HepG2 (cell line): ENCODE data around the gene LAMTOR3. TPM values are rescaled to one million over a fixed set of nuclear protein-coding genes. Genes with fewer than 3 reads are reported as not detected.

Source experiments
- ATAC-seq: fragments of 200-7000 bp; cut with Tn5 transposase; 3 replicates; pipeline ENCODE4 v1.9.1; 2020; ENCODE audit warnings: mild to moderate bottlenecking, moderate library complexity
- BruUV-seq: library from RNA; stranded (reverse); fragments of 400-500 nt; replicated peaks from 2 replicates; lab custom pipeline; 2021; lab: Mats Ljungman, UMichigan
- CTCF ChIA-PET: fragments of 300-600 bp; formaldehyde crosslinking; extraction: SDS; loops from one replicate; lab custom pipeline; 2021; ENCODE audit warnings: low total read pairs, inconsistent platforms, low intra/inter-chr PET ratio; lab: Yijun Ruan, JAX
- POLR2A ChIA-PET: fragments of 350-600 bp; sonication (Branson Sonifier 250); formaldehyde crosslinking; loops from one replicate; lab custom pipeline; 2020; ENCODE audit warnings: antibody characterized with exemption, inconsistent platforms; lab: Yijun Ruan, JAX
- DNase-seq: peaks from one replicate; pipeline ENCODE4 v3.0.0-alpha.2; 2015; ENCODE audit warnings: low spot score
- FAIRE-seq: peaks from 3 replicates; lab custom pipeline; 2011; peaks lifted over from hg19 to GRCh38; lab: Jason Lieb, UNC
- H2AFZ ChIP-seq: one replicate; pipeline ENCODE4 v1.6.1; 2011; ENCODE audit warnings: low read length, inconsistent platforms
- H3K27ac ChIP-seq: fragments of 300-600 bp; 3 replicates; pipeline ENCODE4 v1.8.0; 2011; ENCODE audit warnings: mixed run types, mild to moderate bottlenecking, mixed read lengths, low read length, inconsistent platforms; ENCODE audit not compliant: insufficient read depth; ENCODE audit errors: extremely low read length
- H3K27me3 ChIP-seq, 2 experiments: fragments of 200-600 bp in 1 of 2; 2 replicates in 1 of 2; 3 replicates in 1 of 2; pipeline versions ENCODE4 v1.6.0 to v1.8.0; 2011; ENCODE audit warnings: low read length in 2 of 2, mild to moderate bottlenecking in 2 of 2, moderate library complexity in 2 of 2, inconsistent platforms in 1 of 2; ENCODE audit not compliant: insufficient read depth in 2 of 2, control insufficient read depth in 1 of 2
- H3K36me3 ChIP-seq, 2 experiments: fragments of 200-600 bp in 1 of 2; replicated peaks in 1 of 2; 2 replicates in 1 of 2; 3 replicates in 1 of 2; pipeline versions ENCODE4 v1.5.1 to v1.8.0; 2011; ENCODE audit warnings: low read length in 2 of 2, inconsistent platforms in 1 of 2; ENCODE audit not compliant: insufficient read depth in 2 of 2, control insufficient read depth in 1 of 2
- H3K4me1 ChIP-seq: 2 replicates; pipeline ENCODE4 v1.5.1; 2012; ENCODE audit warnings: low read length, inconsistent platforms; ENCODE audit not compliant: insufficient read depth
- H3K4me2 ChIP-seq: 2 replicates; pipeline ENCODE4 v1.6.0; 2011; ENCODE audit warnings: low read depth, low read length, inconsistent platforms
- H3K4me3 ChIP-seq, 3 experiments: fragments of 200-600 bp in 1 of 3; sonication (generic), shearing (Covaris generic) in 1 of 3; replicated peaks in 1 of 3; 2 replicates each; pipeline ENCODE4 v1.5.1; 2011 to 2016; ENCODE audit warnings: low read length in 3 of 3, inconsistent platforms in 2 of 3, low read depth in 2 of 3, mild to moderate bottlenecking in 2 of 3, control low read depth in 1 of 3, mixed read lengths in 1 of 3; ENCODE audit not compliant: insufficient read depth in 1 of 3
- H3K79me2 ChIP-seq: one replicate; pipeline ENCODE4 v1.6.1; 2011; ENCODE audit warnings: low read length, inconsistent platforms; ENCODE audit not compliant: insufficient read depth
- H3K9ac ChIP-seq: 2 replicates; pipeline ENCODE4 v1.6.0; 2011; ENCODE audit warnings: mild to moderate bottlenecking, low read depth, low read length, inconsistent platforms; ENCODE audit not compliant: insufficient read depth
- H3K9me3 ChIP-seq: 2 replicates; pipeline ENCODE4 v1.5.1; 2012; ENCODE audit warnings: mild to moderate bottlenecking, low read length
- H4K20me1 ChIP-seq: 2 replicates; pipeline ENCODE4 v1.6.0; 2011; ENCODE audit warnings: inconsistent platforms, mild to moderate bottlenecking, low read length, moderate library complexity; ENCODE audit not compliant: insufficient read depth
- ATRX ChIP-seq: sonication (generic); formaldehyde crosslinking; IDR thresholded peaks from 2 replicates; pipeline ENCODE4 v1.4.0; 2020; ENCODE audit warnings: missing genetic modification reagents, borderline replicate concordance
- HMGA1 ChIP-seq: sonication (generic); formaldehyde crosslinking; conservative IDR thresholded peaks from 2 replicates; pipeline ENCODE4 v1.4.0; 2020; ENCODE audit warnings: missing genetic modification reagents
- HOXA9 ChIP-seq: sonication (generic); formaldehyde crosslinking; IDR thresholded peaks from 2 replicates; pipeline ENCODE4 v1.8.1; 2022; ENCODE audit warnings: missing genetic modification reagents, mild to moderate bottlenecking, moderate library complexity, borderline replicate concordance
- NCOA1 ChIP-seq: sonication (generic); formaldehyde crosslinking; IDR thresholded peaks from 2 replicates; pipeline ENCODE4 v1.9.0; 2021; ENCODE audit warnings: missing genetic modification reagents
- NR3C1 ChIP-seq: sonication (generic); formaldehyde crosslinking; IDR thresholded peaks from 2 replicates; pipeline ENCODE4 v1.4.0; 2020; ENCODE audit warnings: missing genetic modification reagents
- SNAPC2 ChIP-seq: sonication (generic); formaldehyde crosslinking; IDR thresholded peaks from 2 replicates; pipeline ENCODE4 v1.8.1; 2022; ENCODE audit warnings: mild to moderate bottlenecking, missing genetic modification reagents
- TARDBP ChIP-seq: sonication (generic); formaldehyde crosslinking; IDR thresholded peaks from 2 replicates; pipeline ENCODE4 v1.8.0; 2022; ENCODE audit warnings: mild to moderate bottlenecking, missing genetic modification reagents
- TBL1XR1 ChIP-seq: fragments of 150-350 bp; IDR thresholded peaks from 2 replicates; pipeline ENCODE4 v1.6.1; 2014; ENCODE audit warnings: borderline replicate concordance, low read length; ENCODE audit not compliant: partially characterized antibody
- TEAD3 ChIP-seq: optimal IDR thresholded peaks from 2 replicates; pipeline ENCODE3; 2016; ENCODE audit warnings: borderline replicate concordance
- TIGD3 ChIP-seq: sonication (generic); formaldehyde crosslinking; IDR thresholded peaks from 2 replicates; pipeline ENCODE4 v1.5.1; 2020; ENCODE audit warnings: mild to moderate bottlenecking, missing genetic modification reagents, borderline replicate concordance
- ZBTB46 ChIP-seq: sonication (generic); formaldehyde crosslinking; IDR thresholded peaks from 2 replicates; pipeline ENCODE4 v1.4.0; 2020; ENCODE audit warnings: mild to moderate bottlenecking, missing genetic modification reagents, borderline replicate concordance
- ZNF121 ChIP-seq: sonication (generic); formaldehyde crosslinking; IDR thresholded peaks from 2 replicates; pipeline ENCODE4 v1.5.0; 2020; ENCODE audit warnings: mild to moderate bottlenecking, missing genetic modification reagents
- ZNF136 ChIP-seq: sonication (generic); formaldehyde crosslinking; IDR thresholded peaks from 2 replicates; pipeline ENCODE4 v1.8.1; 2022; ENCODE audit warnings: low read depth, mild to moderate bottlenecking, moderate library complexity, missing genetic modification reagents
- ZNF552 ChIP-seq: sonication (generic); formaldehyde crosslinking; IDR thresholded peaks from 2 replicates; pipeline ENCODE4 v1.9.0; 2022; ENCODE audit warnings: missing genetic modification reagents, mild to moderate bottlenecking, borderline replicate concordance
- ZNF780A ChIP-seq: sonication (generic); formaldehyde crosslinking; IDR thresholded peaks from 2 replicates; pipeline ENCODE4 v1.8.0; 2022; ENCODE audit warnings: mild to moderate bottlenecking, missing genetic modification reagents, moderate library complexity
- WGBS: methylation state at CpG from one replicate; pipeline ENCODE4 v1.1.6; 2017; ENCODE audit warnings: low lambda C conversion rate; 5-methylcytosine and 5-hydroxymethylcytosine counted together
- in situ Hi-C: cut with HindIII; loops from 2 replicates; pipeline ENCODE4 v1.10.0; 2017; ENCODE audit warnings: low pct_unique_long_range_greater_than_20kb; ENCODE audit not compliant: extremely low pct_ligation_motif_present
- intact Hi-C: fragments of 100-400 bp; cut with micrococcal nuclease; formaldehyde crosslinking; loops from one replicate; pipeline ENCODE4 v1.10.0; 2022; ENCODE audit not compliant: unreplicated experiment
- polyA plus RNA-seq, 8 experiments: library from polyadenylated mRNA; depleted of rRNA in 3 of 8; stranded (reverse) in 7 of 8; unstranded in 1 of 8; fragments of >200 nt; fragmentation: Illumina TruSeq in 4 of 8; extraction: Trizol in 4 of 8; gene quantifications; 2 replicates each; pipeline versions ENCODE4 v1.2.1 to v1.2.3, GENCODE V29; 2011 to 2016; ENCODE audit warnings: low read depth in 4 of 8, missing spikeins in 1 of 8, mixed read lengths in 1 of 8; ENCODE audit not compliant: insufficient read depth in 1 of 8
- total RNA-seq, 5 experiments: library from RNA; depleted of rRNA; stranded (reverse); fragments of >200 nt; fragmentation: Illumina TruSeq; extraction: Trizol; gene quantifications; 2 replicates each; pipeline ENCODE4 v1.2.3, GENCODE V29; 2016; ENCODE audit warnings: low read depth in 1 of 5
- TF ChIP-seq, protein P1 (sequence below): sonication (generic); formaldehyde crosslinking; IDR thresholded peaks from 2 replicates; pipeline ENCODE4 v1.8.1; 2023; ENCODE audit warnings: mild to moderate bottlenecking, missing genetic modification reagents

Gene LAMTOR3
- total and polyA plus RNA-seq, 2 of the 13 experiments (the other 11 are each of a cell fraction or from before 2014, with no cell fraction given), result 47.6 to 49.1 TPM

DNA sequence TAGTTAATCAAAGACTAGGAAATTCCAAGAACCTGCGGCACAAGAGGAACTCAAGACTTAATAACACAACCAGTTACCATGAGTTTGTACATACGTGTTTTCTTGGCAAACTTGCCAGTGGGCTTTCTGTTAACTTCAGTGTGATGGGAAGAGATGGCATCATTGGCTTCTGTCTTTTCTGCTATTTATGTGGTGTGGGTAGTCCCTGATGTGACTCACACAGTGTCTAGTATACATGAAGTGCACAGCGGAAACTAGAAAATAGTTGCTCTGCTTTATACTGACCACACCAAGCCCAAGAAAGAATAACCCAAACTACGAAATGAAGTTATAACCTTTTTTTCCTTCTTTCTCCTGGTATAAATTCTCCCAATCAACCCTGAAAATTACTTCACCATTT is 53.1 kb downstream of the LAMTOR3 start:
- in situ Hi-C loops, result no loop called here
- DNase-seq, result no peak
- intact Hi-C loops, result no loop called here
- TF ChIP-seq SNAPC2, result no peak
- no peak overlapping the region for H3K27ac ChIP-seq
- H3K27me3 ChIP-seq, result peaks cover 0 to 3% of the 10 kb centered on the region in 2 experiments; a peak in 1 of 5 replicates
- no peaks in the 10 kb centered on the region for H3K4me1 ChIP-seq
- BruUV-seq, result no TSS peak
- H3K36me3 ChIP-seq, result no peaks in the 10 kb centered on the region
- CTCF ChIA-PET, result no interaction called here
- no peak overlapping the region for H2AFZ ChIP-seq
- ATAC-seq, result no peak
- no peak overlapping the region for H3K4me2 ChIP-seq
- no peak for FAIRE-seq
- 53% methylated on average over 4 of the region's 4 CpGs for WGBS
- H3K9me3 ChIP-seq, result no peaks in the 10 kb centered on the region
- no peaks in the 10 kb centered on the region for H4K20me1 ChIP-seq
- POLR2A ChIA-PET, result no interaction called here
- H3K79me2 ChIP-seq, result no peaks in the 10 kb centered on the region
- no peak overlapping the region for H3K4me3 ChIP-seq
- no peak overlapping the region for H3K9ac ChIP-seq

DNA sequence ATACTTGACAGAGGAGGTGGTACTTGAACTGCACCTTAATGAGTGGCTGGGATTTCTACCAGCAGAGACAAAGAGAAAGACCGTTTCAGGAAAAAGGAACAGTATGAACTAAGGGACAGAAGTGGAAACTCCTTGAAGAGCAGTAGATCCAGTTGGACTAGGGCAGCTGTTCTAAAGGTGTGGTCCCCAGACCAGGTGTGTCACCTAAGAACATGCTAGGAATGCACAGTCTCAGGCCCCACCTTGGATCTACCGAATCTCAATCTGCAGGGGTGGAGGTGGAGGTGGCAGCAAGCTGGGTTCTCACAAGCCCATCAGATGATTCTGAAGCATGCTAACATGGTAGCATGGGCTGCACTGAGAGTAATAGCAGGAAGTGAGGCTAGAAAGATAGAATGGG is 55.3 kb downstream of the LAMTOR3 start:
- DNase-seq (no peak), FAIRE-seq (no peak), ATAC-seq (no peak)
- intact Hi-C loops, result no loop called here
- H3K4me1 ChIP-seq, result no peaks in the 10 kb centered on the region
- H3K27me3 ChIP-seq, result peaks cover 0 to 11% of the 10 kb centered on the region in 2 experiments; a peak in 1 of 5 replicates
- CTCF ChIA-PET, result no interaction called here
- no peak overlapping the region for H3K4me2 ChIP-seq
- POLR2A ChIA-PET, result no interaction called here
- H3K4me3 ChIP-seq, result no peak overlapping the region
- H3K36me3 ChIP-seq, result no peaks in the 10 kb centered on the region
- BruUV-seq, result no TSS peak
- H4K20me1 ChIP-seq, result no peaks in the 10 kb centered on the region
- no peak overlapping the region for H3K27ac ChIP-seq
- H2AFZ ChIP-seq, result no peak overlapping the region
- 2% methylated on average over 2 of the region's 2 CpGs for WGBS
- no peak overlapping the region for H3K9ac ChIP-seq
- no peaks in the 10 kb centered on the region for H3K79me2 ChIP-seq
- H3K9me3 ChIP-seq, result no peaks in the 10 kb centered on the region
- in situ Hi-C loops, result no loop called here
- TF ChIP-seq, protein P1, sequence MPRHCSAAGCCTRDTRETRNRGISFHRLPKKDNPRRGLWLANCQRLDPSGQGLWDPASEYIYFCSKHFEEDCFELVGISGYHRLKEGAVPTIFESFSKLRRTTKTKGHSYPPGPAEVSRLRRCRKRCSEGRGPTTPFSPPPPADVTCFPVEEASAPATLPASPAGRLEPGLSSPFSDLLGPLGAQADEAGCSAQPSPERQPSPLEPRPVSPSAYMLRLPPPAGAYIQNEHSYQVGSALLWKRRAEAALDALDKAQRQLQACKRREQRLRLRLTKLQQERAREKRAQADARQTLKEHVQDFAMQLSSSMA (CRISPR knock-in tag), result no peak
- TF ChIP-seq ATRX (CRISPR knock-in tag), result no peak
- no peak for TF ChIP-seq ZNF552 (CRISPR knock-in tag)
- TF ChIP-seq TBL1XR1, result no peak
- TF ChIP-seq NCOA1 (CRISPR knock-in tag), result no peak
- no peak for TF ChIP-seq ZNF121 (CRISPR knock-in tag)
- no peak for TF ChIP-seq HOXA9 (CRISPR knock-in tag)
- TF ChIP-seq NR3C1 (CRISPR knock-in tag), result no peak
- no peak for TF ChIP-seq ZBTB46 (CRISPR knock-in tag)
- no peak for TF ChIP-seq TIGD3 (CRISPR knock-in tag)
- no peak for TF ChIP-seq ZNF780A (CRISPR knock-in tag)
- no peak for TF ChIP-seq TARDBP
- TF ChIP-seq HMGA1 (CRISPR knock-in tag), result no peak
- TF ChIP-seq ZNF136 (CRISPR knock-in tag), result no peak
- no peak for TF ChIP-seq TEAD3 (CRISPR knock-in tag)
